T-cell (primary cell): ENCODE results near the gene MXD1. TPM values are rescaled to one million over a fixed set of nuclear protein-coding genes. Genes with fewer than 3 reads are reported as not detected.

ENCODE experiments used
- ATAC-seq, 4 experiments: fragments of 200-7000 bp in 3 of 4; fragments of 150-1000 bp in 1 of 4; cut with Tn5 transposase; replicated peaks in 1 of 4; 1 replicate in 3 of 4; 2 replicates in 1 of 4; pipeline ENCODE4 v1.10.0; 2021; ENCODE audit warnings: moderate library complexity in 3 of 4, mild to moderate bottlenecking in 2 of 4, moderate number of reproducible peaks in 1 of 4
- CTCF ChIA-PET, 2 donors: fragments of 300-600 bp; sonication (Branson Sonifier 250); formaldehyde crosslinking; loops; one replicate each; lab custom pipeline; 2022; ENCODE audit warnings: antibody characterized with exemption in 2 of 2; lab: Charles Lee
- POLR2A ChIA-PET, 2 donors: fragments of 300-600 bp; sonication (Branson Sonifier 250); formaldehyde crosslinking; loops; one replicate each; lab custom pipeline; 2022; ENCODE audit warnings: antibody characterized with exemption in 2 of 2; lab: Charles Lee
- DNase-seq, 35 experiments: peaks; one replicate each; pipeline versions ENCODE4 v3.0.0 to v3.0.0-alpha.2; 2013 to 2023
- H3K27ac ChIP-seq: one replicate; pipeline ENCODE4 v1.5.1; 2013; ENCODE audit warnings: low read length
- H3K27me3 ChIP-seq, 2 experiments: replicated peaks in 1 of 2; 1 replicate in 1 of 2; 2 replicates in 1 of 2; pipeline versions ENCODE4 v1.6.1 to v1.7.0; 2013; ENCODE audit warnings: low read length in 1 of 2, mixed read lengths in 1 of 2; ENCODE audit not compliant: control insufficient read depth in 2 of 2, insufficient read depth in 2 of 2; ENCODE audit errors: extremely low read depth in 1 of 2
- H3K36me3 ChIP-seq, 2 donors: 1 replicate in 1 of 2; 2 replicates in 1 of 2; pipeline versions ENCODE4 v1.6.1 to v1.7.0; 2013; ENCODE audit warnings: low read length in 1 of 2; ENCODE audit not compliant: control insufficient read depth in 2 of 2, insufficient read depth in 1 of 2; ENCODE audit errors: extremely low read depth in 1 of 2
- H3K4me1 ChIP-seq, 2 experiments: 1 replicate in 1 of 2; 2 replicates in 1 of 2; pipeline versions ENCODE4 v1.6.1 to v1.7.0; 2013; ENCODE audit warnings: low read length in 2 of 2, mixed read lengths in 1 of 2; ENCODE audit not compliant: insufficient read depth in 2 of 2, control insufficient read depth in 1 of 2; ENCODE audit errors: extremely low read depth in 1 of 2
- H3K4me3 ChIP-seq, 2 donors: 1 replicate in 1 of 2; 2 replicates in 1 of 2; pipeline versions ENCODE4 v1.5.1 to v1.7.0; 2013; ENCODE audit warnings: mild to moderate bottlenecking in 2 of 2, low read length in 1 of 2, moderate library complexity in 1 of 2; ENCODE audit not compliant: control insufficient read depth in 1 of 2; ENCODE audit errors: extremely low read depth in 1 of 2
- H3K9me3 ChIP-seq: 2 replicates; pipeline ENCODE4 v1.7.0; 2013
- H3K27ac Mint-ChIP-seq, 2 donors: one replicate each; pipeline ENCODE4 v1.8.0; 2020 to 2021; ENCODE audit warnings: mild to moderate bottlenecking in 2 of 2, mixed read lengths in 2 of 2
- H3K27me3 Mint-ChIP-seq, 2 donors: one replicate each; pipeline ENCODE4 v1.8.0; 2021 to 2022; ENCODE audit warnings: mixed read lengths in 2 of 2
- H3K36me3 Mint-ChIP-seq: one replicate; pipeline ENCODE4 v1.8.0; 2021; ENCODE audit warnings: mixed read lengths
- H3K4me1 Mint-ChIP-seq, 3 donors: one replicate each; pipeline ENCODE4 v1.8.0; 2020 to 2022; ENCODE audit warnings: mixed read lengths in 3 of 3, mild to moderate bottlenecking in 1 of 3
- H3K4me3 Mint-ChIP-seq, 3 donors: one replicate each; pipeline ENCODE4 v1.8.0; 2020 to 2022; ENCODE audit warnings: mild to moderate bottlenecking in 3 of 3, mixed read lengths in 3 of 3, moderate library complexity in 3 of 3
- H3K9me3 Mint-ChIP-seq, 3 donors: one replicate each; pipeline ENCODE4 v1.8.0; 2020 to 2022; ENCODE audit warnings: mixed read lengths in 3 of 3
- WGBS: methylation state at CpG from one replicate; pipeline ENCODE4 v1.1.5; 2013; ENCODE audit warnings: missing lambda C conversion rate; ENCODE audit not compliant: insufficient coverage; 5-methylcytosine and 5-hydroxymethylcytosine counted together
- total RNA-seq, 35 experiments: library from RNA in 6 of 35; stranded (reverse) in 6 of 35; fragments of 120-200 nt in 1 of 35; gene quantifications; one replicate each; pipeline versions ENCODE4 v1.2.1 to v1.2.4 and lab custom pipeline; 2013 to 2026

Gene MXD1
- total RNA-seq, 5 donors from 2014 or later (not counting 1 experiment from before 2014, with no cell fraction given): 13.7 to 34.5 (median 19.9) TPM

GRCh38 chr2:69969126-69969983 lies 54.4 kb downstream of the MXD1 start:
- no peaks in the 10 kb centered on the region for H3K36me3 ChIP-seq
- no peaks in the 10 kb centered on the region for H3K9me3 ChIP-seq
- Mint-ChIP-seq H3K4me1 (peaks cover 2 to 7% (median 4%) of the 10 kb centered on the region in 3 donors), H3K27me3 (no peaks in the 10 kb centered on the region), H3K27ac (no peak overlapping the region), H3K4me3 (no peak overlapping the region), H3K36me3 (no peaks in the 10 kb centered on the region), H3K9me3 (no peaks in the 10 kb centered on the region)
- peaks cover 0 to 5% of the 10 kb centered on the region in 2 experiments for H3K4me1 ChIP-seq
- POLR2A ChIA-PET: no interaction called here
- ATAC-seq: no peak
- 90% methylated on average over 15 of the region's 16 CpGs for WGBS
- no peak for DNase-seq
- H3K27me3 ChIP-seq: no peaks in the 10 kb centered on the region
- CTCF ChIA-PET: no interaction called here
- no peak overlapping the region for H3K27ac ChIP-seq
- no peak overlapping the region for H3K4me3 ChIP-seq

GRCh38 chr2:69969991-69970390 lies 55.1 kb downstream of the MXD1 start:
- Histone ChIP-seq H3K9me3 (no peaks in the 10 kb centered on the region), H3K4me3 (no peak overlapping the region), H3K27me3 (no peaks in the 10 kb centered on the region), H3K4me1 (no peaks in the 10 kb centered on the region), H3K36me3 (no peaks in the 10 kb centered on the region), H3K27ac (no peak overlapping the region)
- ATAC-seq: no peak
- WGBS: 70% methylated on average over 4 of the region's 4 CpGs
- Mint-ChIP-seq H3K27me3 (no peaks in the 10 kb centered on the region), H3K27ac (no peak overlapping the region), H3K4me3 (no peak overlapping the region), H3K9me3 (no peaks in the 10 kb centered on the region), H3K4me1 (peaks cover 0 to under 1% (median 0%) of the 10 kb centered on the region in 3 donors), H3K36me3 (no peaks in the 10 kb centered on the region)
- CTCF ChIA-PET: no interaction called here
- POLR2A ChIA-PET: no interaction called here
- no peak for DNase-seq

GRCh38 chr2:69972822-69973221 lies 57.9 kb downstream of the MXD1 start:
- Mint-ChIP-seq H3K4me3 (no peak overlapping the region), H3K27me3 (no peaks in the 10 kb centered on the region), H3K9me3 (no peaks in the 10 kb centered on the region), H3K36me3 (peaks cover 3% of the 10 kb centered on the region), H3K4me1 (peaks cover 13 to 16% (median 14%) of the 10 kb centered on the region in 3 donors), H3K27ac (no peak overlapping the region)
- Histone ChIP-seq H3K36me3 (no peaks in the 10 kb centered on the region), H3K27ac (no peak overlapping the region), H3K4me1 (peaks cover 0 to 9% of the 10 kb centered on the region in 2 experiments), H3K4me3 (no peak overlapping the region), H3K9me3 (no peaks in the 10 kb centered on the region), H3K27me3 (no peaks in the 10 kb centered on the region)
- ChIA-PET CTCF (no interaction called here), POLR2A (no interaction called here)
- ATAC-seq (no peak), DNase-seq (no peak)
- WGBS: 100% methylated on average over 1 of the region's 1 CpG

GRCh38 chr2:69973335-69973735 lies 58.4 kb downstream of the MXD1 start:
- Histone ChIP-seq H3K27ac (no peak overlapping the region), H3K36me3 (no peaks in the 10 kb centered on the region), H3K4me3 (no peak overlapping the region), H3K4me1 (peaks cover 0 to 9% of the 10 kb centered on the region in 2 experiments), H3K27me3 (no peaks in the 10 kb centered on the region), H3K9me3 (no peaks in the 10 kb centered on the region)
- Mint-ChIP-seq H3K36me3 (peaks cover 3% of the 10 kb centered on the region), H3K4me1 (peaks cover 13 to 16% (median 14%) of the 10 kb centered on the region in 3 donors), H3K9me3 (no peaks in the 10 kb centered on the region), H3K27me3 (no peaks in the 10 kb centered on the region), H3K4me3 (no peak overlapping the region), H3K27ac (no peak overlapping the region)
- DNase-seq: no peak
- WGBS: no CpG with 5 or more reads among the region's 4 CpGs
- no peak for ATAC-seq
- ChIA-PET CTCF (no interaction called here), POLR2A (interaction anchor here (0.6 to 0.7 kb wide), 2 partner anchors 41 to 114 kb away, joined by 4 to 5 read pairs; partner anchors contain the start of gene PCBP1 (in 1 of the 2))

- ChIA-PET CTCF (interaction anchor here in 1 of 2 donors (0.6 kb wide), 1 partner anchor 936 kb away, joined by 5 read pairs; no protein-coding TSS in a partner anchor), POLR2A (interaction anchor here in 1 of 2 donors (0.5 kb wide), 1 partner anchor 232 kb away, joined by 3 read pairs; no protein-coding TSS in a partner anchor)
- Mint-ChIP-seq H3K9me3 (no peaks in the 10 kb centered on the region), H3K4me1 (peaks cover 13 to 20% (median 14%) of the 10 kb centered on the region in 3 donors), H3K27ac (no peak overlapping the region), H3K36me3 (peaks cover 3% of the 10 kb centered on the region), H3K4me3 (peak overlapping the region in 1 of 3 donors; percentile 24), H3K27me3 (no peaks in the 10 kb centered on the region)
- no peaks in the 10 kb centered on the region for H3K36me3 ChIP-seq
- H3K4me1 ChIP-seq: peaks cover 0 to 9% of the 10 kb centered on the region in 2 experiments
- H3K27ac ChIP-seq: no peak overlapping the region
- H3K4me3 ChIP-seq: no peak overlapping the region
- ATAC-seq (no peak), DNase-seq (no peak)
- WGBS: 98% methylated on average over 9 of the region's 12 CpGs
- H3K27me3 ChIP-seq: no peaks in the 10 kb centered on the region
- no peaks in the 10 kb centered on the region for H3K9me3 ChIP-seq
These were observed 60.4 kb downstream of the MXD1 start for GRCh38 chr2:69975136-69975852.

GRCh38 chr2:69975853-69976462 lies 61.0 kb downstream of the MXD1 start:
- 71% methylated on average over 9 of the region's 13 CpGs for WGBS
- Mint-ChIP-seq H3K4me1 (peaks cover 13 to 20% (median 14%) of the 10 kb centered on the region in 3 donors), H3K27ac (no peak overlapping the region), H3K4me3 (peak overlapping the region in 1 of 3 donors; percentile 27), H3K27me3 (no peaks in the 10 kb centered on the region), H3K36me3 (peaks cover 3% of the 10 kb centered on the region), H3K9me3 (no peaks in the 10 kb centered on the region)
- no peaks in the 10 kb centered on the region for H3K9me3 ChIP-seq
- ChIA-PET POLR2A (no interaction called here), CTCF (no interaction called here)
- no peak overlapping the region for H3K27ac ChIP-seq
- H3K4me1 ChIP-seq: peaks cover 0 to 9% of the 10 kb centered on the region in 2 experiments
- H3K4me3 ChIP-seq: no peak overlapping the region
- H3K27me3 ChIP-seq: no peaks in the 10 kb centered on the region
- ATAC-seq (no peak), DNase-seq (peak in 4 of 35 experiments; percentile 10 to 40 (median 22))
- no peaks in the 10 kb centered on the region for H3K36me3 ChIP-seq
